GM15510 (cell line): ENCODE results near the gene CHTOP.
A peak's percentile ranks its signal among the peaks of the same experiment; 100 is the strongest.

ENCODE experiments used
- POLR2A ChIP-seq: IDR thresholded peaks from 3 replicates; pipeline ENCODE4 v1.6.1; 2011; ENCODE audit warnings: borderline replicate concordance; ENCODE audit not compliant: insufficient read length; ENCODE audit errors: extremely low read depth

CHTOP gene

GRCh38 chr1:153639280-153639679 is 5.4 kb downstream of the CHTOP start:
- no peak for TF ChIP-seq POLR2A

- TF ChIP-seq POLR2A, result no peak
Observed at GRCh38 chr1:153640861-153641260, 7.0 kb downstream of the CHTOP start.

- TF ChIP-seq POLR2A, result no peak
Observed at GRCh38 chr1:153642161-153642560, 8.3 kb downstream of the CHTOP start.

- TF ChIP-seq POLR2A, result no peak
Observed at GRCh38 chr1:153643100-153643499, 9.2 kb downstream of the CHTOP start.

GRCh38 chr1:153643816-153644215 is 9.9 kb downstream of the CHTOP start:
- no peak for TF ChIP-seq POLR2A

GRCh38 chr1:153646672-153647345 is 12.9 kb downstream of the CHTOP start:
- no peak for TF ChIP-seq POLR2A

- TF ChIP-seq POLR2A, result no peak
Observed at GRCh38 chr1:153647346-153647714, 13.5 kb downstream of the CHTOP start.

- TF ChIP-seq POLR2A, result no peak
Observed at GRCh38 chr1:153648000-153648643, 14.3 kb downstream of the CHTOP start.

- TF ChIP-seq POLR2A, result no peak
Observed at GRCh38 chr1:153649137-153649862, 15.4 kb downstream of the CHTOP start.

- TF ChIP-seq POLR2A, result no peak
Observed at GRCh38 chr1:153649863-153650235, 16.0 kb downstream of the CHTOP start.

GRCh38 chr1:153651771-153652170 is 17.9 kb downstream of the CHTOP start:
- no peak for TF ChIP-seq POLR2A

GRCh38 chr1:153652805-153653500 is 19.1 kb downstream of the CHTOP start:
- TF ChIP-seq POLR2A, result no peak

- no peak for TF ChIP-seq POLR2A
Observed at GRCh38 chr1:153655333-153655732, 21.5 kb downstream of the CHTOP start.

- TF ChIP-seq POLR2A, result peak; percentile 92
Observed at GRCh38 chr1:153658400-153659174, 24.7 kb downstream of the CHTOP start, which contains the start of gene SNAPIN. TSS of gene SNAPIN (plus strand) at chr1:153658703. CDS start at chr1:153658744, 41 bp downstream.
